ENCODE data around the gene COL8A2.

Gene COL8A2

GRCh38 chr1:36108314-36108713 is 16.7 kb downstream of the COL8A2 start:
- DNase-seq, result no peak

GRCh38 chr1:36107394-36107793 is 17.6 kb downstream of the COL8A2 start:
- DNase-seq, result no peak

GRCh38 chr1:36106269-36106668 is 18.8 kb downstream of the COL8A2 start:
- DNase-seq, result no peak

- no peak for DNase-seq
These were observed 23.5 kb downstream of the COL8A2 start for GRCh38 chr1:36101546-36101945.

- DNase-seq, result no peak
These were observed 24.6 kb downstream of the COL8A2 start for GRCh38 chr1:36100376-36100775.

- no peak for DNase-seq
These were observed 25.2 kb downstream of the COL8A2 start for GRCh38 chr1:36099681-36100341.

GRCh38 chr1:36098650-36099365 is 26.2 kb downstream of the COL8A2 start:
- DNase-seq, result no peak

- no peak for DNase-seq
These were observed 27.1 kb downstream of the COL8A2 start for GRCh38 chr1:36097693-36098585.

- DNase-seq, result no peak
These were observed 28.3 kb downstream of the COL8A2 start for GRCh38 chr1:36096500-36097432.

- DNase-seq, result no peak
These were observed 29.1 kb downstream of the COL8A2 start for GRCh38 chr1:36095760-36096405.

GRCh38 chr1:36094621-36095061 is 30.4 kb downstream of the COL8A2 start:
- no peak for DNase-seq

- DNase-seq, result no peak
These were observed 31.1 kb downstream of the COL8A2 start for GRCh38 chr1:36093929-36094328.

- DNase-seq, result no peak
These were observed 31.8 kb downstream of the COL8A2 start for GRCh38 chr1:36093226-36093625.

- no peak for DNase-seq
These were observed 32.2 kb downstream of the COL8A2 start for GRCh38 chr1:36092798-36093185.

- DNase-seq, result no peak
These were observed 32.7 kb downstream of the COL8A2 start for GRCh38 chr1:36092166-36092797.

- no peak for DNase-seq
These were observed 33.3 kb downstream of the COL8A2 start for GRCh38 chr1:36091698-36092097.

GRCh38 chr1:36091141-36091540 is 33.9 kb downstream of the COL8A2 start:
- no peak for DNase-seq

- no peak for DNase-seq
These were observed 35.5 kb downstream of the COL8A2 start for GRCh38 chr1:36089393-36090121.

GRCh38 chr1:36088577-36089392 is 36.2 kb downstream of the COL8A2 start, which contains the start of gene ADPRS:
Gene ADPRS (plus strand): TSS chr1:36088892. CDS start chr1:36088905, 13 bp downstream.
- peak; percentile 66 for DNase-seq

- DNase-seq, result no peak
These were observed 36.8 kb downstream of the COL8A2 start for GRCh38 chr1:36088265-36088576.
